GM19099 (cell line): Measurements from ENCODE around the gene BANK1.

Source experiments
- POLR2A ChIP-seq: IDR thresholded peaks from 3 replicates; pipeline ENCODE4 v1.6.1; 2011; ENCODE audit warnings: low read depth; ENCODE audit not compliant: insufficient read length; ENCODE audit errors: extremely low read depth

Gene BANK1

GRCh38 chr4:102061133-102061532 lies 270.6 kb downstream of the BANK1 start:
- TF ChIP-seq POLR2A, result no peak

DNA sequence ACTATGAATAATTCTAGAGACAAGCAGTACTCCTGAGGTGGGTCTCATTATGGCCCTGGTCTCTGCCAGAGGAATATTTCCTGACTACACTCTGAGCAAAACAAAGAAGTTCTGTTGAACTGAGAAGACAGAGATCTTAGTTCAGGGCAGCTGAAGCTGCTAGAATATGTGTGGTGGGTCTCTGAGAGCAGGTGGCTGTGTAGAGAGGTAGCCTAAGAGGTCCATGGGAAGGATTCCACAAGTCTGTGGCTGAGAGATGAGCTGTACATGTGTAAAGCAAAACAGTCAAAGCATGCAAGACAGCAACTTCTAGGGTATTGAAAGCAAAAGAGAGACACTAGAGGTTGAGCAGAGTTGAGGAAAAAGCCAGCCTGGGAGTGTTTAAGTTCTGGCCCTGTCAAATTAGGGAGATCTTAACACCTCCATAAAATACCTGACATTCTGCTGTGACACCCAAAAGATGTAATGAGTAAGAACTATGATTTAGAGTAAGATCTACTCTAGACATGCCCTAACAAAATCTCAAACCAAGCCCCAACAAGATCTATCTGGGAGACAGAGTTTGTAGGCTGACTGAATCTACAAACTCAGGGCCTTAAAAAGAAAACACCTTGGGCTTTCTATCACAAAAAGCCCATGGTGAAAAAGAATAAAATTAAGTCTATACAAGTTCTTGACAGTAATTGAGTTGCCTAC lies 274.4 kb downstream of the BANK1 start:
- no peak for TF ChIP-seq POLR2A

DNA sequence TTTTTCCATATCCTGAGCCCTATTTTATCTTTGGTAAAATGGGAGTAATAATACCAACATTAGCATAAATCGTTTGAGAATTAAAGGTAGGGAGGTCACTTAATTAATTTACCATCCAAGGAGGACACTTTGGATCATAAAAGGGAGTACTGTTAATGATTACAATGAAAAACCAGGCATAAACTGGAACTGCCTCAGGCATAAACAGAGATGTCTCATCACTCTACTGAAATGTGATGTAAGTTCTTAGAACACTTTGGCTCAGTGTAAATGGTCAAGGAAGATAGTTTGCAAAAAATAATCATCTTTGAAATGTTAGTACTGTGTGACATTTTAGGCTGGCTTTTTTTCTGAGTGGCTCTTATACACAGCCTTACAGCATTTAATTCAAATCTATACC lies 286.1 kb downstream of the BANK1 start:
- TF ChIP-seq POLR2A, result no peak

DNA sequence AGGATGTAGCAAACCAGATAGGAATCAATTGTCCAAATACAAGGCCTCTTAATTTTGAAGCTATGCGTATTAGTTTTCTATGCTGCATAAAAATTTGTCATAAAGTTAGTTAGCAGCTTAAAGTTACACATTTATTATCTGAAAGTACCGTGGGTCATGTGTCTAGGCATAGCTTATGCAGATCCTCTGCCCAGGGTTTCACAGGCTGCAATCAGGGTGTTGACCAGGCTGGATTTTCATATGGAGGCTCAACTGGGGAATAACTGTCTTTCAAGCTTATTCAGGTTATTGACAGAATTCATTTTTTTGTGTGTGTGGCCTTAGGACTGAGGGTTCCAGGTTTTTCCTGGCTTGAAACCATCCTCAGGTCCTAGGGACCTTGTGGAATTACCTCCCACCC lies 289.7 kb downstream of the BANK1 start:
- TF ChIP-seq POLR2A, result no peak

GRCh38 chr4:102089850-102090621 lies 299.5 kb downstream of the BANK1 start:
- no peak for TF ChIP-seq POLR2A

- no peak for TF ChIP-seq POLR2A
These were observed 301.1 kb downstream of the BANK1 start for GRCh38 chr4:102091656-102092055.

DNA sequence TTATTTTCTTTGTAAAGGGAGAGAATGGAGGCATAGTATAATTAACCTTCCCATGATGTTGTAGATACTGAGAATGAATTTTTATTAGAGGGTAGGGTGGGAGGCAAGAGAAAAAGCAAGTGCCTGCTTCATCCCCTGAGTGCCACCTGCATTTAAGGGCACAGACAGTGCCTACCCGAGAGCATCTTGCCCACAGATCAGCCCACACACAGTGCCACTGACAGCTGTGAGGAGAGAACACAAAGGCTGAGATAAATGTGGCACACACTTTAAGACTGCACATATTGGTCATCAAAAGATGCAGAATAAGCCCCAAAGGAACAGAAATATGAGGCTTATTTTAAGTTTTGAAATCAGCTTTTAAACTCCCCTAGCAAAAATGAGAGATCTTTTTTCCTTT lies 304.0 kb downstream of the BANK1 start:
- no peak for TF ChIP-seq POLR2A

DNA sequence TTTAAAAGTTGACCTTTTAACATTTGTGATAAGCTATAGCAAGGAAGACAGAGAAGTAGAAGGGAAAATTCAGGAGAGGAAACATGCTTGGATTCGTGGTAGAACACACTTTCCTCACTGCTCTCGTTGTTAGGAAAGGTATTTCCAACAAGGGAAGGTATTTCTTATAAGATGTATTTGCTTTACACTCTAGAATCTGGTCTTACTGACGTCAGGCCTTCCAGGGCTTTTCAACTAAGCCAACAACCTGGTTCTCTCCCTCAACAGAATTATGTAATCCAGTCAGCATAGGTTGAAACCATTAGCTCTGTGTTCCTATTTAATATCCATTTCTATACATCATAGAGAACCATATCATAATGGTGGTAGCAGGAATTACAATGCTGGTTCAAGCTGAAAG lies 312.8 kb downstream of the BANK1 start:
- TF ChIP-seq POLR2A, result no peak

DNA sequence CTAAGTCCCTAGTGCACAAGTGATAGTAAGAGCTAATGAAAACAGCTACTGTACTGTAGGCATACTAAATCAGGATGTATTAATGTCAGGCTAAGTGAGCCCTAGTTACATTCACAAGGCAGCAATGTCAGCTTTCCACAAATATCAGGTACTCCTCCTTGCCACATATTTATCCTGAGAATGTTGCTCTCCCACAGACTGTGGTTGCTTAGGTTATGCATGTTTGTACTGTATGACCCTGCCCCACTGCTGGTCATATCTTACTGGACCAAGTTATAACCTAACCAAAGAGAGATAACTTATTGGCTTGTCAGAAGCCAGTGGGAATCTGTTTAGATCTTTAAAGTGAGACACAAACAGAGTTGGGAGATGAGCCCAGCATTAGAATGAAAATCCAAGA lies 313.7 kb downstream of the BANK1 start:
- no peak for TF ChIP-seq POLR2A

GRCh38 chr4:102105983-102106382 lies 315.5 kb downstream of the BANK1 start:
- no peak for TF ChIP-seq POLR2A

DNA sequence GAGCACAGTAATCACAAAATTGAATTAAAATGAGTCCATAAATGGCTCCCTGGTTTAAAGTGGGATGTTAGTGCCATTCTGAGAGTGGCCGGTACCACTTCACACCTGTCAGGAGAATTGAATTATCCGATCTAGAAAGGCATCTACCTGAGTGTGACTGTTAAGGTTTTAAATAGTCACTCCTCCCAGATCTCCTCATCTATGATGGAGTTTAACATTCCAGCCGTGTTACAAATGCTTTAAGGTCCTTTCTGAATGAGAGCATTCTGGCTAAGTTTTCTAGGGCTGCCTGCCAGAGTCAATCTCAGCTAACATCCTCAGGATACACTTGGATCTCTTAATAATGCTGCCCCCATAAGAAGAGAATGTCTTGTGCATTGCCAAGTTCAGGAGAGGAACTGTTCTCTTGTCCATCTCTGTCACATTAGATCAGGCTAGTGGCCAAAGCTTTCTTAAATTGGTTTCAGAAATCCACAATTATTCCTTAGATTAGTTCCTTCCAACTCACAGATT lies 323.6 kb downstream of the BANK1 start:
- no peak for TF ChIP-seq POLR2A

GRCh38 chr4:102116121-102116520 lies 325.6 kb downstream of the BANK1 start:
- no peak for TF ChIP-seq POLR2A

DNA sequence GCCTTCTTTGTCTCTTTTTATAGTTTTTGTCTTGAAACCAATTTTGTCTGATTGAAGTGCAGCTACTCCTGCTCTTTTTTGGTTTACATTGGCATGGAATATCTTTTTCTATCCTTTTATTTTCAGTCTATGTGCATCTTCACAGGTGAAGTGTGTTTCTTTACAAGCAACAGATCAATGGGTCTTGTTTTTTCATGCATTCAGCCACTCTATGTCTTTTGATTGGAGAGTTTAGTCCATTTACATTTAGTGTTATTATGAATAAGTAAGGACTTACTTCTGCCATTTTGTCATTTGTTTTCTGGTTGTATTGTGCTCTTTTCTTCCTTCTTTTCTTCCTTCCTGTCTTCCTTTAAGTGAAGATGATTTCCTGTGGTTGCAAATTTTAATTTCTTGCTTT lies 330.3 kb downstream of the BANK1 start:
- no peak for TF ChIP-seq POLR2A
